Activated naive CD8-positive, alpha-beta T cell treated with anti-CD3 and anti-CD28 coated beads, Interleukin-2, amount 50 U/mL, for 16 hours (primary cell): ENCODE data around the gene TENM3.

Experiments
- DNase-seq: peaks from one replicate; pipeline ENCODE4 v3.0.0-alpha.2; 2020; ENCODE audit warnings: low read depth, low spot score

Gene TENM3

GRCh38 chr4:182449930-182450439 lies 206.8 kb downstream of the TENM3 start:
- DNase-seq = no peak

GRCh38 chr4:182451441-182451840 lies 208.2 kb downstream of the TENM3 start:
- no peak for DNase-seq

DNA sequence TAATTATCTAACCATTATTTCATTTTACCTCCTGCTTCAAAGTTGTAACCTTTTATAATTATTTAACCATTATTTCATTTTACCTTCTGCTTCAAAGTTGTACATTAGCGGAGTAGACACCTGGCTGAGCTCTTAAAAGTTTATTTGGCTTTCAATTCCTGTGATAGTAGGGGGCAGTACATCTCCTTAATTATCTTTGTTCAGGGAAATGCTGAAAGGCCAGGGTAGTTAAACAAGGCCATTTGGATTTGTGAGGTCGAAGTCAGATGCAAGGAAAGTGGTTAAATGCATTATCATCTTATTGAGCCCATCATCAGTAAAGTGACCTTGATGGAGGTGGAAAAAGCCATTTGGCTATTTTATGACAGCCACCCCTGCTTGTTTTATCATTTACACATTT lies 210.6 kb downstream of the TENM3 start:
- DNase-seq = no peak

- DNase-seq = no peak
Observed at GRCh38 chr4:182454440-182455013, 211.3 kb downstream of the TENM3 start.

DNA sequence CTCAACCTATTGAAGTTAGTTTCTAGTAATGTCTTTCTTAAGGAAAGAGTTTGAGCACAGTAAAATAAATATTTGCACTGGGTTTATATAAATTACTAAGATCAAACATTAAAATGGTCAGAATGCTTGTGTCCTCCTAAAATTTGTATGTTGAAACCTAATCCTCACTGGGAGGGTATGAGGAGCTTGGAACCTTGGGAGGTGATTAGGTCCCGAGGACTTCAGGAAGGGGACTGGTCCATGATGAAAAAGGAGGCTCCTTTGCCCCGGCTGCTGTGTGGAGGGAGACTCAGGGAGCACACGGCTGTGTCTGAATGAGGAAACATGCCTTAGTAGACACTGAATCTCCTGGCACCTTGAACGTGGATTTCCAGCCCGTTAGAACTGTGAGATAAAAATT lies 221.9 kb downstream of the TENM3 start:
- no peak for DNase-seq

GRCh38 chr4:182465979-182466378 lies 222.8 kb downstream of the TENM3 start:
- no peak for DNase-seq

GRCh38 chr4:182470215-182470614 lies 227.0 kb downstream of the TENM3 start:
- no peak for DNase-seq

GRCh38 chr4:182475539-182475938 lies 232.3 kb downstream of the TENM3 start:
- DNase-seq = no peak

- no peak for DNase-seq
Observed at GRCh38 chr4:182478475-182478874, 235.3 kb downstream of the TENM3 start.

DNA sequence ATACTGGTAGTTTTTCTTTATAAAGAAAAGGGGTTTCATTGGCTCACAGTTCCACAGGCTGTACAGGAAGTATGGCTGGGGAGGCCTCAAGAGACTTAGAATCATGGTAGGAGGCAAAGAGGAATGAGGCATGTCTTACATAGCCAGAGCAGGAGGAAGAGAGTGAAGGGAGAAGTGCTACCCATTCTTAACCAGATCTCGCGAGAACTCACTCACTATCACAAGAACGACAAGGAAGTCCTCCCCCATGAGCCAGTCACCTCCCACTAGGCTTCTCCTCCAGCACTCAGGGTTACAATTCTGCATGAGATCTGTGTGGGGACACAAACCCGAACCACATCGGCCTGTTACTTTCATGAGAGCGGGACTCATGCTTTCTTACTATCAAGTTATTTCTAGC lies 240.5 kb downstream of the TENM3 start:
- no peak for DNase-seq

DNA sequence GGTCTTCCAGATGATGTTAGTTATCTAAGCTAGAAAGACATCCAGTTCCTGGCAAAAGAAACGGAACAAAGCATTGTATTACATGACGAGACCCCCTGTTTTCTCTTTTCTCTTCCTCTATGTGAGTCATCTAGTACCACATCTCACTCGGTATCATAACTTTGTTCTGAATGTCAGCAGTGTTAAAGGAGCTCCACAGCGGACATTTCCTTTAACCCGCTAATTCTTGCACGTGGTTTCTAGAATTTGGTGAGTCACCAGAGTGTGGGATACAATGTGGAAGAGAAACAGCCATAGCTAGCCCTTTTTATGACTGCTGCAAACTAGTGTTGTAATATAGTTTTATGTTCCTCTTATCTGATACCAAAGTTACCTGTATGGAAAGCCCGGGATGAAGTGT lies 243.7 kb downstream of the TENM3 start:
- no peak for DNase-seq

- DNase-seq = no peak
Observed at GRCh38 chr4:182488896-182489295, 245.7 kb downstream of the TENM3 start.

DNA sequence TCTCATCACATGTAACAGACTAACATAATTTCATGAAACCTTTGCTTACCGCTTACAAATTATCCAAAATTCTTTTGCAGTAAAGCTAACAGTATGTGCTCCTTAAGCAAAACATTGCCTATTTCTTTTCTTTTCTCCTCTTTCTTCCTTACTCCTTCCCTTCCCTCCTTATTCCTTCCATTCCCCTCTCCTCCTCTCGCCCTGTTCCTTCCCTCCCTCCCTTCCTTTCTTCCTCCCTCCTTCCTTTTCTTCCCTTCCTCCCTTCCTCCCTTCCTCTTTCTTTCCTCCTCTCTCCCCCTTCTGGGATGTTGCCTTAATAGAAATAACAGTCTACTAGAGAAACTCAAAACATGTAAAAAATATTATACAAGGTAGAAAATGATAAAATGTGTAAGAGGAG lies 246.4 kb downstream of the TENM3 start:
- DNase-seq = no peak

DNA sequence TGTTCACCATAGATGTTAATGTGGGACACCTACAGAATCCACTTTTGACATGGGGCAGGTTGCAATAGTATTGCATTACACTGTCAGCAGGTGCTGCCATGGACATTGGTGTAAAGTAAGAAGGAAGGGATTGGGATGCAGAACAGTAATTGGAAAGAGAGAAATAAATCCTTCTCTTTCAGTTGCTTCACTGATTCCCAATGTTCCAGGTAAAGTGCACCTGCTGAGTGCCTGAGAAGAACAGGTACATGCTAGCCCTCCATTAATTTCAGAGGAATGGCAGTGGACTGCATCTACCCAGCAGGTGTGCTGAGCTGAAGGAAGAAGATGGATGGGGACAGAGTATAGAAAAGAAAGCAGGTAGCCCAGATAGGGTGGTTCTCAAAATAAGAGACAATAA lies 248.5 kb downstream of the TENM3 start:
- no peak for DNase-seq

GRCh38 chr4:182492423-182492822 lies 249.2 kb downstream of the TENM3 start:
- DNase-seq = no peak

DNA sequence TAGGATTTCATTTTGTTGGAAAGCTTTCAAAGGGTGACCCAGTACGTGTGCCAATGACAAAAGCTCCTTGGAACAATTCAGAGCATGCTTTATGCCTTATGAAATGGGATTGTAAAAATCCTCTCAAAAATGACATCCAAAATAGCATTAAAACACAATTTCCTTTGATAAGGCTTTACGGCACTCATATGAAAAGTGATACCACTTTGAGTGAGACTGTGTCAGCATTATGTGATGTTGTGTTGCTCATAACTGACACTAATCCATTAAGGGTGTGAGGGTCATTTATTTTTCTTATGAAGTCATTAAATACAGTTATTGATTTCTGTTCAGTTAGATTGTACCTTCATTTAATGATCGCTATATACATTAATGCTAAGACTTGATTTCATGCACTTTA lies 250.2 kb downstream of the TENM3 start:
- no peak for DNase-seq

DNA sequence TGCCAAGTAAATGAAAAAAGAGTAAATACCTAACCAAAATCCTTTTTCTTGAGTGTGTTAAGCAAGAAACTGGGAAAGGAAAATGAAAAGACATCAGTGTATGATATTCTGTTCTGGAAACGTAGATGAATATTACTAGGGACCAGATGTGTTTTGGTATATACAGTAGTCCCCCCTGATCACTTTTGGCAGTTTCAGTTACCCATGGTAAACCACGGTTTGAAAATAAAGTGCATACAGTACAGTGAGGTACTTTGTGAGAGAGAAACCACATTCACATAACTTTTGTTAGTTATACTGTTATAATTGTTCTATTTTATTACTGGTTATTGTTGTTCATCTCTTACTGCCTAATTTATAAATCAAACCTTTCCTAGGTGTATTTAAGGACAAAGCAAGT lies 250.9 kb downstream of the TENM3 start:
- DNase-seq = no peak

DNA sequence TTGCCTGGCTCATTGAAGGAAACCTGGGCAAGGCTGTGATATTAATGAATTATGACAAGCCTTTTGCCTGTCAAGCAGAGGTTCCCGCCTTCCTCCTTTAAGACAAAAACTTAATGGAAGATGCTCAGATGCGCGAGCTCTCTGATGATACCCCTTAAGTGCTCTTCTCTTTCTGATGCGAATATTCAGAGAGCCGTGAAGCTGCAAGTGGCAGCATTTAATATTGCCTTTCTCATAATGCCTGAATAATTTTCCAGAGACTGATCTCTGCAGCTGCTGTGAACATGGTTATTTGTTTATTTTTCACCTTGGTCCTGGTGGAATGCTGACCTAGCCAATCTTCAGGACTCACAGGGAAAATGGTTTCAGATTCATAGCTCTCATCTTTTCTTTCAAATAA lies 251.8 kb downstream of the TENM3 start:
- no peak for DNase-seq

DNA sequence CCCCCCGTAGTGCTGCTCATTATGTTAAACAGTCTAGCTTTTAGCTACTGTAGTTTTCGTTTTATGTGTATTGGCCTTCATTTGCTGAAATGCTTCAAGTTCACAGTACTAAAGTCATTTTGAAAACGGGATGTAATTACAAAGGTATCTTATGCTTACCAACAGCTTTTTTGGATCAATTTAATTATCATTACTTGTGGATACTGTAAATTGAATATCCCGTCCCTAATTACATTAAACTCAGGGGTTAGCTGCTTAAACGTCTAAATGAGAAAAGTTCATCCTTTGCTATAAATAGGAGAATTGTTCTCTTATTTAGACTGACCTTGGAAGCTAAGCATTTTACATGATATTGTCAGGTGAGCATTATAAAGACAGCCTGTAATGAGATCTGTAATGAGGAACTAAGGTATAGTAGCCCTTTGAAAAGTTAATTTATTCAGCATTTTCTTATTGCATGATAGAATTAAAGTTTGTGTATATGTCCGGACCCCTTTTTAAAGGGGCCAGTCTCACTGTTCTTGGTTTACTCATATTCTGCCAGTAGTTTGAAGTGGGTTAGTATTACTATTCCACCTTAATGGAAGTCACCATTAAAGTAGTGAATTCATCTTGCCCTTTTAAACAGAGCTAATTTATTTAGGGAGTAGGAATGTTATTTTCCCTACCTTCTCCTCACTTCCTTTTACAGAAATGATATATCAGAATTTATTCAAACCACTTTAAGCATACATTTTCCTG lies 252.6 kb downstream of the TENM3 start:
- DNase-seq = no peak

GRCh38 chr4:182496408-182496807 lies 253.2 kb downstream of the TENM3 start:
- DNase-seq = no peak

- no peak for DNase-seq
Observed at GRCh38 chr4:182502064-182502463, 258.9 kb downstream of the TENM3 start.

GRCh38 chr4:182504463-182504862 lies 261.3 kb downstream of the TENM3 start:
- DNase-seq = no peak

- DNase-seq = no peak
Observed at GRCh38 chr4:182507805-182508204, 264.6 kb downstream of the TENM3 start.
